HCT116 (cell line): Measurements from ENCODE around the gene TOLLIP. TPM values are rescaled to one million over a fixed set of nuclear protein-coding genes. Genes with fewer than 3 reads are reported as not detected.

Source experiments
- ATAC-seq: fragments of 200-7000 bp; cut with Tn5 transposase; 2 replicates; pipeline ENCODE4 v1.9.1; 2020; ENCODE audit warnings: mild to moderate bottlenecking, moderate library complexity
- BruUV-seq: library from RNA; stranded (reverse); fragments of 400-500 nt; replicated peaks from 2 replicates; lab custom pipeline; 2021; lab: Mats Ljungman, UMichigan
- CTCF ChIA-PET: fragments of 300-600 bp; sonication (Branson Sonifier 250); formaldehyde crosslinking; loops from one replicate; lab custom pipeline; 2021; ENCODE audit warnings: antibody characterized with exemption; lab: Charles Lee
- POLR2A ChIA-PET: fragments of 300-600, 350-600 bp; sonication (Branson Sonifier 250); formaldehyde crosslinking; loops from one replicate; lab custom pipeline; 2021; ENCODE audit warnings: antibody characterized with exemption; lab: Charles Lee
- RAD21 ChIA-PET, 2 experiments: fragments of 300-600 bp; sonication (Branson Sonifier 250); formaldehyde crosslinking; loops; one replicate each; lab custom pipeline; 2023; ENCODE audit warnings: low total read pairs in 2 of 2; ENCODE audit not compliant: uncharacterized antibody in 2 of 2, unreplicated experiment in 2 of 2, low non-redundant PET in 1 of 2; lab: Charles Lee
- DNase-seq: peaks from one replicate; pipeline ENCODE4 v3.0.0-alpha.2; 2010; ENCODE audit warnings: low read depth, low spot score
- H2AFZ ChIP-seq: fragments of 200-600 bp; shearing (Covaris generic), sonication (generic); 2 replicates; pipeline ENCODE4 v1.6.1; 2017; ENCODE audit warnings: low read depth, mixed run types, mixed read lengths, antibody characterized with exemption, low read length; ENCODE audit not compliant: poor library complexity, severe bottlenecking
- H3K27ac ChIP-seq: 2 replicates; pipeline ENCODE4 v1.5.1; 2012; ENCODE audit warnings: low read depth, low read length
- H3K27me3 ChIP-seq: fragments of 200-600 bp; sonication (generic); 2 replicates; pipeline ENCODE4 v1.6.1; 2016; ENCODE audit warnings: mixed run types, low read length, mixed read lengths; ENCODE audit not compliant: insufficient read depth
- H3K36me3 ChIP-seq, 2 experiments: fragments of 200-500 bp in 1 of 2; fragments of 200-600 bp in 1 of 2; sonication (Bioruptor generic) in 1 of 2; sonication (generic) in 1 of 2; 2 replicates each; pipeline versions ENCODE4 v1.5.1 to v1.6.1; 2014 to 2016; ENCODE audit warnings: low read length in 2 of 2, inconsistent platforms in 1 of 2, mixed read lengths in 1 of 2, mixed run types in 1 of 2; ENCODE audit not compliant: insufficient read depth in 2 of 2, control insufficient read depth in 1 of 2
- H3K4me1 ChIP-seq, 2 experiments: fragments of 200-600 bp in 1 of 2; sonication (generic) in 1 of 2; 2 replicates each; pipeline versions ENCODE4 v1.5.1 to v1.6.1; 2012 to 2017; ENCODE audit warnings: low read length in 2 of 2, inconsistent platforms in 1 of 2, mild to moderate bottlenecking in 1 of 2, mixed read lengths in 1 of 2, mixed run types in 1 of 2, moderate library complexity in 1 of 2; ENCODE audit not compliant: insufficient read depth in 2 of 2, control insufficient read depth in 1 of 2
- H3K4me2 ChIP-seq: fragments of 200-600 bp; sonication (generic); 2 replicates; pipeline ENCODE4 v1.6.1; 2017; ENCODE audit warnings: mixed run types, low read length, mixed read lengths
- H3K4me3 ChIP-seq, 2 experiments: fragments of 200-600 bp in 1 of 2; sonication (generic) in 1 of 2; replicated peaks in 1 of 2; 2 replicates each; pipeline ENCODE4 v1.5.1; 2011 to 2016; ENCODE audit warnings: low read length in 2 of 2, control low read depth in 1 of 2, low read depth in 1 of 2, mild to moderate bottlenecking in 1 of 2, mixed read lengths in 1 of 2, mixed run types in 1 of 2
- H3K79me2 ChIP-seq: fragments of 200-600 bp; sonication (generic); 2 replicates; pipeline ENCODE4 v1.6.1; 2017; ENCODE audit warnings: mild to moderate bottlenecking, mixed run types, low read length, moderate library complexity, mixed read lengths; ENCODE audit not compliant: insufficient read depth
- H3K9ac ChIP-seq: fragments of 200-600 bp; sonication (generic); 2 replicates; pipeline ENCODE4 v1.6.1; 2016; ENCODE audit warnings: low read length, mixed read lengths
- H3K9me2 ChIP-seq: fragments of 200-600 bp; sonication (generic), shearing (Covaris generic); 2 replicates; pipeline ENCODE4 v1.6.1; 2017; ENCODE audit warnings: mixed run types, mild to moderate bottlenecking, moderate library complexity; ENCODE audit not compliant: insufficient read depth
- H3K9me3 ChIP-seq, 2 experiments: fragments of 200-500 bp in 1 of 2; fragments of 200-600 bp in 1 of 2; sonication (Bioruptor generic) in 1 of 2; sonication (generic) in 1 of 2; 2 replicates each; pipeline ENCODE4 v1.6.1; 2014 to 2017; ENCODE audit warnings: low read length in 2 of 2, mixed read lengths in 2 of 2, inconsistent platforms in 1 of 2, low read depth in 1 of 2, mild to moderate bottlenecking in 1 of 2, mixed run types in 1 of 2, moderate library complexity in 1 of 2; ENCODE audit not compliant: control insufficient read depth in 1 of 2, insufficient read depth in 1 of 2
- H4K20me1 ChIP-seq: fragments of 200-600 bp; sonication (generic), shearing (Covaris generic); 2 replicates; pipeline ENCODE4 v1.6.1; 2017; ENCODE audit warnings: mixed run types, mild to moderate bottlenecking, moderate library complexity; ENCODE audit not compliant: insufficient read depth
- CEBPB ChIP-seq: IDR thresholded peaks from 2 replicates; pipeline ENCODE4 v1.6.1; 2012; ENCODE audit warnings: low read depth
- EGR1 ChIP-seq: IDR thresholded peaks from 2 replicates; pipeline ENCODE4 v1.6.1; 2012; ENCODE audit warnings: low read depth
- ELF1 ChIP-seq: IDR thresholded peaks from 2 replicates; pipeline ENCODE4 v1.6.1; 2012; ENCODE audit warnings: low read depth, borderline replicate concordance
- FOSL1 ChIP-seq: IDR thresholded peaks from 2 replicates; pipeline ENCODE4 v1.6.1; 2012; ENCODE audit warnings: low read depth
- JUND ChIP-seq: IDR thresholded peaks from 2 replicates; pipeline ENCODE4 v1.6.1; 2012
- MAX ChIP-seq: IDR thresholded peaks from 2 replicates; pipeline ENCODE4 v1.6.1; 2012
- POLR2AphosphoS5 ChIP-seq: IDR thresholded peaks from 2 replicates; pipeline ENCODE4 v1.6.1; 2011; ENCODE audit warnings: mild to moderate bottlenecking, low read depth, low read length, moderate library complexity
- REST ChIP-seq: IDR thresholded peaks from 2 replicates; pipeline ENCODE4 v1.6.1; 2012; ENCODE audit warnings: low read depth
- SIN3A ChIP-seq: IDR thresholded peaks from 2 replicates; pipeline ENCODE4 v1.6.1; 2012; ENCODE audit warnings: low read depth
- SP1 ChIP-seq: IDR thresholded peaks from 2 replicates; pipeline ENCODE4 v1.6.1; 2012; ENCODE audit warnings: low read depth
- TCF7L2 ChIP-seq: IDR thresholded peaks from 2 replicates; pipeline ENCODE4 v1.7.0; 2011; ENCODE audit warnings: borderline replicate concordance, inconsistent platforms; ENCODE audit not compliant: insufficient read depth, insufficient read length; ENCODE audit errors: extremely low read depth
- YY1 ChIP-seq: IDR thresholded peaks from 2 replicates; pipeline ENCODE4 v1.6.1; 2011; ENCODE audit warnings: low read length, low read depth, moderate library complexity, mild to moderate bottlenecking; ENCODE audit not compliant: insufficient replicate concordance; ENCODE audit errors: extremely low read depth
- ZBTB33 ChIP-seq: IDR thresholded peaks from 2 replicates; pipeline ENCODE4 v1.6.1; 2011; ENCODE audit warnings: mild to moderate bottlenecking, low read length, moderate library complexity; ENCODE audit not compliant: insufficient replicate concordance; ENCODE audit errors: extremely low read depth
- ZFX ChIP-seq: fragments of 450-650 bp; IDR thresholded peaks from 2 replicates; pipeline ENCODE4 v1.6.1; 2017
- ZNF274 ChIP-seq: fragments of 200-500 bp; sonication (Bioruptor generic); IDR thresholded peaks from 2 replicates; pipeline ENCODE4 v1.6.1; 2014; ENCODE audit warnings: mild to moderate bottlenecking, low read depth, low read length, inconsistent platforms
- intact Hi-C: fragments of 100-400 bp; cut with micrococcal nuclease; formaldehyde crosslinking; loops from 2 replicates; pipeline ENCODE4 v1.10.0; 2022
- total RNA-seq: library from RNA; stranded (reverse); gene quantifications from one replicate; pipeline ENCODE4 v1.2.1, GENCODE V29; 2021; ENCODE audit not compliant: unreplicated experiment

The TOLLIP gene
- total RNA-seq, 1 experiment from 2014 or later: 28.5 TPM

GRCh38 chr11:1305501-1306056 lies 3.9 kb downstream of the TOLLIP start:
- Histone ChIP-seq H3K4me3 (no peak overlapping the region), H3K9me3 (no peaks in the 10 kb centered on the region), H3K9me2 (no peaks in the 10 kb centered on the region), H3K27ac (no peak overlapping the region), H2AFZ (no peak overlapping the region), H3K79me2 (peaks cover 39% of the 10 kb centered on the region), H3K4me1 (peaks cover 2 to 22% of the 10 kb centered on the region in 2 experiments; a peak in 3 of 4 replicates)
- no TSS peak for BruUV-seq
- CTCF ChIA-PET: no interaction called here
- RAD21 ChIA-PET: no interaction called here
- POLR2A ChIA-PET: no interaction called here
- DNase-seq: no peak
- no peak for TF ChIP-seq SP1
- TF ChIP-seq EGR1: no peak
- TF ChIP-seq CEBPB: no peak
- TF ChIP-seq TCF7L2: no peak
- no peak for TF ChIP-seq ZNF274
- TF ChIP-seq JUND: no peak
- TF ChIP-seq POLR2AphosphoS5: no peak
- no peak for TF ChIP-seq SIN3A
- TF ChIP-seq ELF1: no peak
- TF ChIP-seq REST: no peak
- TF ChIP-seq FOSL1: no peak
- TF ChIP-seq ZBTB33: no peak
- TF ChIP-seq ZFX: no peak
- no peak for TF ChIP-seq MAX
- no peak for TF ChIP-seq YY1
- TF ChIP-seq, all 23 proteins: peak for 0
- no peaks in the 10 kb centered on the region for H3K27me3 ChIP-seq
- H3K4me2 ChIP-seq: no peak overlapping the region
- intact Hi-C loops: loop anchor here (5.0 kb wide), 1 partner anchor 43 kb away; no protein-coding TSS in a partner anchor
- H4K20me1 ChIP-seq: no peaks in the 10 kb centered on the region
- no peak for ATAC-seq
- H3K36me3 ChIP-seq: 0 out of 4 replicates have a peak, but pooled peaks cover 0 to 2% of the 10 kb centered on the region in 2 experiments
- no peak overlapping the region for H3K9ac ChIP-seq
